GM12878 (cell line): ENCODE data around the gene MYCBP. TPM values are rescaled to one million over a fixed set of nuclear protein-coding genes. Genes with fewer than 3 reads are reported as not detected.

ENCODE experiments used
- ATF2 ChIP-seq: IDR thresholded peaks from 2 replicates; pipeline ENCODE4 v1.6.1; 2012; ENCODE audit warnings: low read length, inconsistent platforms
- ATF7 ChIP-seq: fragments of 450-650 bp; IDR thresholded peaks from 2 replicates; pipeline ENCODE4 v1.6.1; 2016; ENCODE audit warnings: low read depth, mild to moderate bottlenecking
- BCL11A ChIP-seq: IDR thresholded peaks from 2 replicates; pipeline ENCODE4 v1.6.1; 2011; ENCODE audit warnings: low read depth, low read length
- BMI1 ChIP-seq: fragments of 450-650 bp; IDR thresholded peaks from 2 replicates; pipeline ENCODE4 v1.6.1; 2016; ENCODE audit warnings: mild to moderate bottlenecking, moderate library complexity, borderline replicate concordance
- CREM ChIP-seq: IDR thresholded peaks from 2 replicates; pipeline ENCODE4 v1.6.1; 2014; ENCODE audit warnings: antibody characterized with exemption, low read depth
- E2F4 ChIP-seq: IDR thresholded peaks from 2 replicates; pipeline ENCODE4 v1.6.1; 2012; ENCODE audit warnings: low read depth, low read length, improper control_type of control experiment
- FOXM1 ChIP-seq: IDR thresholded peaks from 2 replicates; pipeline ENCODE4 v1.6.1; 2012; ENCODE audit warnings: low read depth, mild to moderate bottlenecking, inconsistent platforms, low read length, moderate library complexity
- GABPA ChIP-seq: IDR thresholded peaks from 2 replicates; pipeline ENCODE4 v1.6.1; 2014; ENCODE audit warnings: antibody characterized with exemption, low read depth, mild to moderate bottlenecking, inconsistent platforms
- IKZF2 ChIP-seq, 2 experiments: fragments of 450-650 bp; IDR thresholded peaks; 2 replicates each; pipeline ENCODE4 v1.6.1; 2017; ENCODE audit warnings: mild to moderate bottlenecking in 2 of 2, moderate library complexity in 2 of 2
- IRF4 ChIP-seq: IDR thresholded peaks from 2 replicates; pipeline ENCODE4 v1.6.1; 2011; ENCODE audit warnings: low read depth, low read length
- JUND ChIP-seq: IDR thresholded peaks from 2 replicates; pipeline ENCODE4 v1.6.1; 2012; ENCODE audit warnings: low read depth, mild to moderate bottlenecking, low read length, improper control_type of control experiment, moderate library complexity
- MEF2A ChIP-seq: IDR thresholded peaks from 2 replicates; pipeline ENCODE4 v1.6.1; 2011; ENCODE audit warnings: low read depth, mild to moderate bottlenecking, low read length, moderate library complexity; ENCODE audit not compliant: insufficient read depth
- MEF2B ChIP-seq: fragments of 450-650 bp; IDR thresholded peaks from 2 replicates; pipeline ENCODE4 v1.6.1; 2018; ENCODE audit warnings: mild to moderate bottlenecking, moderate library complexity; ENCODE audit not compliant: partially characterized antibody, poor library complexity, severe bottlenecking
- RELB ChIP-seq: fragments of 450-650 bp; IDR thresholded peaks from 2 replicates; pipeline ENCODE4 v1.6.1; 2017; ENCODE audit warnings: low read depth, mild to moderate bottlenecking, moderate library complexity
- RUNX3 ChIP-seq: IDR thresholded peaks from 2 replicates; pipeline ENCODE4 v1.6.1; 2012; ENCODE audit warnings: low read length, inconsistent platforms
- TAF1 ChIP-seq: IDR thresholded peaks from 2 replicates; pipeline ENCODE4 v1.6.1; 2011; ENCODE audit warnings: mild to moderate bottlenecking, low read depth, low read length, borderline replicate concordance
- TBL1XR1 ChIP-seq: IDR thresholded peaks from 2 replicates; pipeline ENCODE4 v1.6.1; 2012; ENCODE audit warnings: low read depth, low read length, improper control_type of control experiment
- polyA plus RNA-seq, 11 experiments: library from polyadenylated mRNA; depleted of rRNA in 4 of 11; unstranded in 6 of 11; stranded (reverse) in 5 of 11; fragments of >200 nt; fragmentation: Nextera tagmentation in 4 of 11; fragmentation: Illumina TruSeq in 1 of 11; extraction: Ambion mirVana in 4 of 11; extraction: Trizol in 1 of 11; gene quantifications; 1 replicate in 1 of 11; 2 replicates in 10 of 11; pipeline versions ENCODE4 v1.2.1 to v1.2.3, GENCODE V29; 2011 to 2016; ENCODE audit warnings: inconsistent platforms in 2 of 11, missing spikeins in 2 of 11, low read depth in 1 of 11
- total RNA-seq, 4 experiments: library from RNA; depleted of rRNA in 3 of 4; stranded (reverse); fragments of >200 nt in 3 of 4; fragmentation: Illumina TruSeq in 1 of 4; extraction: Trizol in 1 of 4; gene quantifications; 2 replicates each; pipeline versions ENCODE4 v1.2.1 to v1.2.3, GENCODE V29; 2013 to 2021

MYCBP gene
- total and polyA plus RNA-seq, 10 of the 15 experiments (the other 5 are each of a cell fraction or from before 2014, with no cell fraction given) = 26.1 to 210 (median 43.1) TPM

GRCh38 chr1:38852780-38853179 lies 20.4 kb downstream of the MYCBP start (continued):
- TF ChIP-seq TBL1XR1 (no peak), ATF7 (0 out of 2 replicates have a peak, but pooled peaks have one; percentile 11), TAF1 (no peak), JUND (no peak), IKZF2 (IDR thresholded peaks at IDR 0.05) (peak; percentile 16 to 46; a peak in 2 of 4 replicates), RELB (0 out of 2 replicates have a peak, but pooled peaks have one; percentile 30), FOXM1 (0 out of 2 replicates have a peak, but pooled peaks have one; percentile 39), BCL11A (0 out of 2 replicates have a peak, but pooled peaks have one; percentile 24), E2F4 (no peak), BMI1 (0 out of 2 replicates have a peak, but pooled peaks have one; percentile 21), IRF4 (peak; percentile 82), MEF2A (peak; percentile 89), CREM (0 out of 2 replicates have a peak, but pooled peaks have one; percentile 31), MEF2B (peak; percentile 71), ATF2 (peak; percentile 61; the same call in 1 of the 2 replicates), RUNX3 (peak; percentile 55), GABPA (0 out of 2 replicates have a peak, but pooled peaks have one; percentile 18)
